RPMI7951 (cell line): ENCODE results near the gene FGD5. TPM values are rescaled to one million over a fixed set of nuclear protein-coding genes. Genes with fewer than 3 reads are reported as not detected.

Experiments used
- DNase-seq: peaks from one replicate; pipeline ENCODE4 v3.0.0-alpha.2; 2012; ENCODE audit warnings: low read depth
- total RNA-seq: library from RNA; depleted of rRNA; stranded (reverse); fragments of >200 nt; shearing (Covaris generic); gene quantifications from 2 replicates; pipeline ENCODE4 v1.2.3, GENCODE V29; 2014

Gene FGD5
- total RNA-seq, 1 experiment from 2014 or later, result 7.9 TPM

DNA sequence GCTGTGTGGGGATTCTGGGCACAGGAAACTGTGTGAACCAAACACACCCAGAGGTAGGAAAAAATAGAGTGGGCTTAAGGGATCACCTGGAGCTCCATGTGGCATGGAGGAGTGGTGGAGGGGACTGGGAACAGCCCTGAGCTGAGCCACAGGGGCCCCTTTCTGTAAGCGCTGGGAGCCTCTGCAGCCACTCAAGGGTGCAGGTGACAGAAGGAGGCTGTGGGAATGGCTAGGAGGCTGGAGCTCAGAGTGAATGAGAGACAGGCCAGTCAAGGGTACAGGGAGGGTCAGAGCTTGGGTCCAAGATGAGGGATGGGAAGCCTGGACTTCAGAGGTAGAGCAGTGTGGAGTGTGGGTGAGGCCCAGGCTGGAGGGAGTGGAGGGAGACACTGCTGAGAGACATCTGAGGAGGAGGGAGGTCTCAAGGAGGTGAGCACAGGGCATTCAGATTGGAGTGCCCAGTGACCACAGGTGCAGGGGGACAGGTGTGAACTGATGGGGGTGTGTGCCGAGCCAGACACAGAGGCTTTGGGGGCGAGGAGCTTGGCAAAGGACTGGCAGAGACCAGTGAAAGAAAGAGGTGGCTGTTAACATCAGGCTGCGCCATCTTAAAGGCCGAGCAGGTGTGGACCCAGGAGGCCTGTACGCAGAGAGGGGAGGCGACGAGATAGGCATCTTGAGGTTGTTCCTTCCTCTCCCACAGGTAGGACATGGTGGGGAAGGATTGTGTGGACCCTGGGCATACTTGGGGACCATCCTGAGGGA lies 56.8 kb downstream of the FGD5 start:
- no peak for DNase-seq

DNA sequence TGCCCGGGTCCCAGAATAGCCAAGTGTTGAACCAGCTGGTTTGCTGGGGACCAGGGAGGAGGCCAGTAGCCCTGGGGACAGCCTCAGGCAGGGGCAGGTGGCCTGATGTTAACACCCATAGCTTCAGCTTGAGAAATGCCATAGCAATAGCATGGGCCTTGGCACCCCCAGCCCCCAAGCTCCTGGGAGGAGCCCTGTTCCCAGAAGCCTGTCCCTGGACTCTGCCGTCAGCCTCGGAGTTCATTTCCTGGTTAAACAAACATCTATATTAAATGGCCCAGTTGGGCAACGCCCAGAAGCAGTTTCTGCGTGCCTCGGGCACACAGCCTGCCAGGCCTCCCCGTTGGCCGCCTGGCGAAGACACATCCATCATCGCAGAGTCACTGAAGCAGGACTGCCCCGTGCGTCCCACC lies 58.2 kb downstream of the FGD5 start:
- peak; percentile 68 for DNase-seq

DNA sequence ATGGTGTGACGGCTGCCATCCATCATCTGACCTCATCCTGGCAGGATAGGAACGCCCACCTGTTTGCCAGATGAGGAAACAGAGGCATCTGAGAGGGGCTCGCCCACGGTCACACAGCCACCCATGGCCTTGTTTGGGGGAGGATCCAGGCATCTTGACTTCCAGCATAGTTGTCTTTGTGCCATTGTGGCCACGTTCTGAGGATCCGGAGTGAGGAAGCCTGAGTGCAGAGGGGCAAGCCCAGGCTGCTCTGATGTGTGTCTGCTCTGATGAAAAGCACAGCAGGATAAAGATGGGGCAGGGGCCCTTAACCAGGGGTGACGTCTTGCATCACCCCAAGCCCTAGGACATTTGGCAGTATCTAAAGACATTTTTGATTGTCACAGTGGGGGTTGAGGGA lies 58.7 kb downstream of the FGD5 start:
- peak; percentile 36 for DNase-seq

DNA sequence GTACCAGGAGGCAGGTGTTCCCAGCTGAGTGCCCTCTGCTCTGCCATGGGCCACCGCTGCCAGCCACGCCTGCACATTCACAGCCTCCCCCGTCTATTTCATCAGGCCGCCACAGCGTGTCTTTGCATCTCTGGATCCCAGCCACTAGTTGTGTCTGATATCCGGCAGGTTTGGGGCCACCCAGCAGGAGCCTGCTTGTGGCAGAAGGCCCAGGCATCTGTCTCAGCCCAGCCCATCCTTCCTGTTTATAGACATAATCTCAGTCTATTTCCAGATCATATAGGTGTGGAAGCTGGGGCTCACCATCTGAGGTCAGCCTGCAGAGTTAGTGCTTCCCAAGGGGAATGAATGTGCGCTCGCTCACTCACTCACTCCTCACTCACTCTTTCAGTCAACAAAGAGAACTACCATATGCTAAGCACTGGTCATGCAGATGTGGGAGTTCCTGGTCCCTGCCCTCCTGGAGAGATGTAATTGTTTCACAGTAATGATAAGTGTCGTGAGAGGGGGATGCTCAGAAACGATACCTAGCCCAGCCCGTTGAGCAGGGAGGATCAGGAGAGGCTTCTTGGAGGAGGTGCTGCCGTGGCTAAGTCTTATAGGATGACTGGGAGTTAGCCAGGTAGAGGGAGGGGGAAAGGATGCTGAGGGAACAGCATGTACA lies 60.6 kb downstream of the FGD5 start:
- peak; percentile 91 for DNase-seq

DNA sequence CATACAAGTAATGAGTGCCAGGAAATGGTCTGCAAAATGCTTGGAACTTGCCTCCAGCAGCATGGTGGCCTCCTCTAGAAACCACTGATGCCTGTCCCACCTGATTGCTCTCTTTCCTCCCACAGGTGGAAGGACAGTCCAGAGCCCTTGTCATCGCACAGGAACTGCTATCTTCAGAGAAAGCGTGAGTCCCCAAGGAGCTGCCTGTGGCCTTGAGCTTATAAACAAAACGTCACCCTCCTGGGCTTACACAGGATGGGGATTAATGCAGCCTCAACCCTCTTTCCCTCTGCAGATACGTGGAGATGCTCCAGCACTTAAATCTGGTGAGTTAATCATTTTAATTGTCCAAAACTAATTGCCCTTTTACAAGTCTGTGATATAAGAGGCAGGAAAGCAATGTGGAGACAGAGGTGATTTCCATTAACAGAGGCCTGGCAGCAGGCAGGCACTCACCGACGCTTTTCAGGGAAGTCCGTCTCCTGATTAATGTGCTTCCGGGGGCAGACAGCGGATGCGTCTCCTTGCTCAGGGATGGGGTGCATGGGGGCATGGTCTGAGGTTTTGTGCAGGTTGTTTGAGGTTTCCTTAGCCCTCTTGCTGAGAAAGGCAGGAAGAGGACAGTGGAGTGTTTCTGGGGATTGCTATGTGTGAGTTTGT lies 61.8 kb downstream of the FGD5 start:
- DNase-seq, result no peak

- DNase-seq, result no peak
These were observed 64.5 kb downstream of the FGD5 start for GRCh38 chr3:14883226-14883625.

DNA sequence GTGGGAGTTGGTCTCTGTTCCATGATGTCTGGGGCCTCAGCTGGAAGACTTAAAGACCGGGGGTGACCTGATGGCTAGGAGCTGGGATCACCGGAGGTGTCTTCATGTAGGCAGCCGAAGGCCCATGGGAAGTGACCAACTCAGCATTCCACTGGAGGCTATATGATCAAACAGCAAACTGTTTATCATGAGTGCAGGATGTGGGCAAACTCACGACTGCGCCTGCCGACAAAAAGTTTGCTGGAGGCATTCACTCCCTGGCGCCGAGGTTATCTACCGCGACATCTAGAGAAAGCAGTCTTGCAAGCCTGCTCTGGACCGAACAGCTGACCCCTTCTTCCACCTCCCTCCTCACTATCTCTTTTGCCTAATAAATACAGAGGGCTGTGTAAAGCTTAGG lies 65.9 kb downstream of the FGD5 start:
- peak; percentile 94 for DNase-seq

- peak; percentile 98 for DNase-seq
These were observed 66.5 kb downstream of the FGD5 start for GRCh38 chr3:14885307-14885706.

- DNase-seq, result no peak
These were observed 67.3 kb downstream of the FGD5 start for GRCh38 chr3:14886101-14886500.

GRCh38 chr3:14889205-14889604 lies 70.4 kb downstream of the FGD5 start:
- DNase-seq, result no peak

- DNase-seq, result no peak
These were observed 71.2 kb downstream of the FGD5 start for GRCh38 chr3:14889943-14890342.

DNA sequence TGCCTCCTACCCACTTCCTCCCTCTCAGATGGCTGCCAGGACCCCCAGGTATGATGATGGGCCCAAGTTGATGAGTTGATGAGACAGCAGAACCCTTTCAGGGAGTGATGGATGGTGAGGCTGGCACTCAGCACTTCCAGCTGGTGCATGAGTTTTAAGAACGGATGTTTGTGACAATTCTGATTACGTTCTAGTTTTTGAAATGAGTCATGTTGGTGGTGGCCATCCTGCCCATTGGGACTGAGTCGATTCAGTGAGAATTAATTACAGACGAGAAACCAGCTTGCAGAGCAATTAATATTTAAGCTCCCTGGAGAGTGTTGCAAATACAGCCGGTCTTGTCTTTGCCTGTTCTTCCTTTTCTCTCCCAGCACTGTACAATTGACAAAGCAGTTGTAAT lies 71.7 kb downstream of the FGD5 start:
- DNase-seq, result peak; percentile 94

- peak; percentile 24 for DNase-seq
These were observed 72.7 kb downstream of the FGD5 start for GRCh38 chr3:14891135-14892132.

DNA sequence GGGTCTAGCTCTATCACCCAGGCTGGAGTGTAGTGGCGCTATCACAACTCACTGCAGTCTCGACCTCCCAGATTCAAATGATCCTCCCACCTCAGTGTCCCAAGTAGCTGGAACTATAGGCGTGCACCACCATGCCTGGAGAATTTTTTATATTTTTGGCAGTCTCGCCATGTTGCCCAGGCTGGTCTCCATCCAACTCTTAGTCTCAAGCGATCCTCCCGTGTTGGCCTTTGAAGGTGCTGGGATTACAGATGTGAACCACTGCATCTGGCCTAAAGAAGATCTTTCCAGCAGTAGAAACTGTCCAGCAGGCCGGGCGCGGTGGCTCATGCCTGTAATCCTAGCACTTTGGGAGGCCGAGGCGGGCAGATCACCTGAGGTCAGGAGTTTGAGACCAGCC lies 73.5 kb downstream of the FGD5 start:
- no peak for DNase-seq

DNA sequence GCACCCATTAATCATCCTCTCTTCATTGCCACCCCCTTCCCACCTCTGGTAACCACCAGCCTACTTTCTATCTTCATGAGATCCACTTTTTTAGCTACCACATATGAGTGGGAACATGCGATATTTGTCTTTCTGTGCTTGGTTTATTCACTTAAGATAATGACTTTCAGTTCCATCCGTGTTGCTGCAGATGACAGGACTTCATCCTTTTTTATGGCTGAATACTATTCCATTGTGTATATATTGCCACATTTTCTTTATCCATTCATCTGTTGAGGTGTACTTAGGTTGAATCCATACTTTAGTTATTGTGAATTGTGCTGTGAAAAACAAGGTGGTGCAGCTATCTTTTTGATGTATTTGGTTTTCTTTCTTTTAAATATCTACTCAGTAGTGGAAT lies 75.3 kb downstream of the FGD5 start:
- no peak for DNase-seq

DNA sequence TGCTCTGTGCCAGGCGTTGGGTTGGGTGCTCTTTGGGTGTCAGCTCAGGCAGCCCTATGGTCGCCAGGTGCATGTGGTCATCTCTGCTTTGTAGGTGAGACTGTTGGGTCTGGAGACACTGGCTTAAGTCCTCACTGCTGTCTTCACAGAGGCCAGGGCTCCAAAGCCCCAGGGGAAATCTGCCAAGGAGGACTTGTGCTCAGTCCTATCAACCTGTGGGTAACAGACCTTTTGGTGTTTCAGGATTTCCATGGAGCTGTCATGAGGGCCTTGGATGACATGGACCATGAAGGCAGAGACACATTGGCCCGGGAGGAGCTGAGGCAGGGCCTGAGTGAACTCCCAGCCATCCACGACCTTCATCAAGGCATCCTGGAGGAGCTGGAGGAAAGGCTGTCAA lies 78.5 kb downstream of the FGD5 start:
- no peak for DNase-seq

DNA sequence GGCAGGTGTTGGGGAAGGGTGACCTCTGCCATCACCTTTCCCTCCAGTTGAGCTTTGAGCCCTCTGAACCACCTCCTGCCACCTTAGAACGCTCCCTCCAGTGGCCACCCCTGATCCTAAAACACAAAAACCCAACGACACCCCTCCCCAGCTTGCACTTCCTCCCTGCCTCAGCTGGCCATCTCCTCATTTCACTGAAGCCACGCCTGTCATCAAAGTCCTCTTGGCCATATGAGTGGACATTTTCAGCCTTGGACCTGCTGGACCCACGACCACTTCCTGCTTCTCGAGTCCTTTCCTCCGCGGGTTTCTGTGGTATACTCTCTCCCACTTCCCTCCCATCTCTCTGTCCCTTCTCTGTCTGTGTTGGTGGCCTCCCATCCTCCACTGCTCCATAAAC lies 80.2 kb downstream of the FGD5 start:
- DNase-seq, result no peak

GRCh38 chr3:14899993-14900618 lies 81.3 kb downstream of the FGD5 start:
- no peak for DNase-seq

DNA sequence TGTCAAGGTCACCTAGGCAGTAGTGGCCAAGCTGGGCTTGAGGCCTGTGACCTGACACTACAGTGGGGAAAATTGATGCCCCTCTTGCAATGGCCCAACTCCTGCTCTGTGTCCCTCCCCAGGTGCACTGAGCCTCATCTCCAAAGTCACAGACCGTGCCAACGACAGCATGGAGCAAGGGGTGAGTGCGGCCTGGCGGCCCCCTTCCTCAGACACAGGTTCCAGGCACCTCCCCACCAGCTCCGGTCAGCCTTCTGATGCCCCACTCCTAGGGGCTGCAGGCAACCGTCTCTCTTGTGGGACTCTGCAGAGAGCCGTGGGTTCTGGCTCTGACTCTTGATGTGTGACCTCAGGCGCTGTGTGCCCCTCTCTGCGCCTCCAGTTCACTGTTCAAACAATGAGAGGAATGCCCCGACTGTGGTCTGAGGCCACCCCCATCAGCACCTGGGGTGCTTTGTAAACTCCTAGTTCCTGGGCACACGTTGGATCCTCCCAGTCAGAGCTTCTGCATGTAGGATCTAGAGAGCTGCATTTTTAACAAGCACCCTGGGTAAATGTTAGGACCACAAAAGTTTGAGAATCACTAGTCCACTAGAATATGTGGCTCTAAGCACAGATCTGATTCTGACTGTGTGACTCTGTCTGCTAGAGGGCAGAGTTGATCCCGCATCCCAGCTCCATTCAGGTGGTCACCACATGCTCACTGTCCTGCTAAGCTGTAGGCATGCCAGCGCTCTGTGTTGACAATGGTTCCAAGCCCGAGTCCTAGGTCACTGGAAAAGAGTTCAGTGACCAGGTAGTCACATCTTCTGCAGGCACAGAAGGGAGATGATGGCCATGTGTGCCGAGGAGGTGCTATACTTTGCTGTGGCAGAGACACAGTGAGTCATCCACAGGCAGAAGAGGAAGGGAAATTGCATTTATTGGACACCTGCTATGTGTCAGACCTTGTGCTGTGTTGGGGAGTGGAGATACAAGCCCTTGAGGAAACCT lies 82.4 kb downstream of the FGD5 start:
- DNase-seq, result peak; percentile 59

DNA sequence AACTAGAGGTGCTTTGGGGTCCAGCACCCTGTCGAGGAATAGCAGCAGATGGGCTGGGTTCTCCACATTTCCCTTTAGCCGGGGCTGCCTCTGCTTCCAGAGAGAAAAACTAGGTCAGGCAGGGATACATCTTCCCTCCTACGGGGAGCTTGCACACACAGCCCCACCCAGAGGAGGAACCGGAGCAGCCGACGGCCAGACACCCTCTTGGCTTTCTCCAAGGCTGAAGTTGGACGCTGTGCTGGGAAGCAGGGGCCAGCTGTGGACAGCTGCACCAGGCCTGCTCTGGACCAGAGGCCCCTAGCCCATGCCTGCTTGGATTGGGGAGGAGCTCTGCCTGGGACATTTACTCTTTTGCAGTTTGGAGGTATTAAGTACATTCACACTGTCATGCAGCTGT lies 84.0 kb downstream of the FGD5 start:
- DNase-seq, result peak; percentile 46
